ENCODE results near the gene NNT. TPM values are rescaled to one million over a fixed set of nuclear protein-coding genes. Genes with fewer than 3 reads are reported as not detected.

Gene NNT
- total and polyA plus RNA-seq, 11 donors, result 53.8 to 631 (median 362) TPM

GRCh38 chr5:43643327-43643726 lies 40.3 kb downstream of the NNT start:
- 92 to 100% (median 97%) methylated on average over 1 of the region's 1 CpG for WGBS, 4 donors
- Histone ChIP-seq H3K27ac (no peak overlapping the region), H3K4me1 (peaks cover 0 to 52% (median 17%) of the 10 kb centered on the region in 12 donors)

GRCh38 chr5:43643750-43644149 lies 40.8 kb downstream of the NNT start:
- Histone ChIP-seq H3K27ac (no peak overlapping the region), H3K4me1 (peaks cover 0 to 52% (median 16%) of the 10 kb centered on the region in 12 donors), H3K36me3 (peaks cover 0 to 67% (median 51%) of the 10 kb centered on the region in 9 donors), H3K27me3 (no peaks in the 10 kb centered on the region), H3K4me3 (no peak overlapping the region), H3K9me3 (no peaks in the 10 kb centered on the region)
- intact Hi-C loops (cut with DNase I), result no loop called here
- DNase-seq (no peak), ATAC-seq (no peak)
- no peak for TF ChIP-seq POLR2A (IDR thresholded peaks at IDR 0.05)
- TF ChIP-seq CTCF (IDR thresholded peaks at IDR 0.05), result no peak
- WGBS, 4 donors, result 63 to 78% (median 76%) methylated on average over 2 of the region's 2 CpGs

More at GRCh38 chr5:43643327-43643726, 40.3 kb downstream of the NNT start:
- TF ChIP-seq POLR2A (IDR thresholded peaks at IDR 0.05), result no peak
- TF ChIP-seq CTCF (IDR thresholded peaks at IDR 0.05), result no peak
- Histone ChIP-seq H3K27me3 (no peaks in the 10 kb centered on the region), H3K36me3 (peaks cover 0 to 63% (median 47%) of the 10 kb centered on the region in 9 donors), H3K9me3 (no peaks in the 10 kb centered on the region), H3K4me3 (no peak overlapping the region)
- DNase-seq (no peak), ATAC-seq (no peak)
- intact Hi-C loops (cut with DNase I), result no loop called here

- Histone ChIP-seq H3K4me3 (no peak overlapping the region), H3K27ac (peak overlapping the region in 1 of 12 donors; percentile 7), H3K4me1 (peaks cover 0 to 32% (median 7%) of the 10 kb centered on the region in 12 donors), H3K27me3 (no peaks in the 10 kb centered on the region), H3K9me3 (no peaks in the 10 kb centered on the region), H3K36me3 (peaks cover 0 to 88% (median 78%) of the 10 kb centered on the region in 9 donors)
- intact Hi-C loops (cut with DNase I), result no loop called here
- DNase-seq, result no peak
- ATAC-seq, result no peak
- TF ChIP-seq POLR2A (IDR thresholded peaks at IDR 0.05), result no peak
- peak in 2 of 12 donors; percentile 4 to 13 for TF ChIP-seq CTCF (IDR thresholded peaks at IDR 0.05)
- 71 to 81% (median 77%) methylated on average over 1 of the region's 1 CpG for WGBS, 4 donors
Observed at GRCh38 chr5:43646992-43647391, 44.0 kb downstream of the NNT start.

- H3K4me1 ChIP-seq, result peaks cover 0 to 24% (median 4%) of the 10 kb centered on the region in 12 donors
Observed at GRCh38 chr5:43647789-43648188, 44.8 kb downstream of the NNT start.

More at GRCh38 chr5:43647789-43648188, 44.8 kb downstream of the NNT start:
- intact Hi-C loops (cut with DNase I), result no loop called here
- Histone ChIP-seq H3K4me3 (no peak overlapping the region), H3K36me3 (peaks cover 0 to 96% (median 86%) of the 10 kb centered on the region in 9 donors), H3K27me3 (no peaks in the 10 kb centered on the region), H3K27ac (no peak overlapping the region), H3K9me3 (no peaks in the 10 kb centered on the region)
- TF ChIP-seq CTCF (IDR thresholded peaks at IDR 0.05), result no peak
- TF ChIP-seq POLR2A (IDR thresholded peaks at IDR 0.05), result no peak
- ATAC-seq (no peak), DNase-seq (no peak)

All from heart left ventricle (tissue), 16 donors.